PC-9 (cell line): ENCODE data around the gene NRXN2. TPM values are rescaled to one million over a fixed set of nuclear protein-coding genes. Genes with fewer than 3 reads are reported as not detected.

ENCODE experiments used
- BruUV-seq: library from RNA; stranded (reverse); fragments of 400-500 nt; replicated peaks from 2 replicates; lab custom pipeline; 2021; lab: Mats Ljungman, UMichigan
- CTCF ChIA-PET: fragments of 300-600 bp; sonication (Branson Sonifier 250); formaldehyde crosslinking; loops from one replicate; lab custom pipeline; 2022; ENCODE audit warnings: antibody characterized with exemption; lab: Charles Lee
- POLR2A ChIA-PET: fragments of 300-600 bp; sonication (Branson Sonifier 250); formaldehyde crosslinking; loops from one replicate; lab custom pipeline; 2022; ENCODE audit warnings: antibody characterized with exemption; ENCODE audit not compliant: unreplicated experiment; lab: Charles Lee
- DNase-seq, 2 experiments: peaks; one replicate each; pipeline versions ENCODE4 v3.0.0 to v3.0.0-alpha.2; 2015 to 2022; ENCODE audit warnings: mixed read lengths in 1 of 2
- H2AFZ ChIP-seq: fragments of 200-600 bp; sonication (generic); 2 replicates; pipeline ENCODE4 v1.8.1; 2017; ENCODE audit warnings: antibody characterized with exemption
- H3F3A ChIP-seq: fragments of 200-600 bp; sonication (generic); 2 replicates; pipeline ENCODE4 v1.8.1; 2017; ENCODE audit warnings: antibody characterized with exemption, mild to moderate bottlenecking, low read depth; ENCODE audit not compliant: insufficient read depth
- H3K27ac ChIP-seq: fragments of 200-600 bp; sonication (generic); 2 replicates; pipeline ENCODE4 v1.6.1; 2016; ENCODE audit warnings: mixed run types
- H3K27me3 ChIP-seq: fragments of 200-600 bp; sonication (generic); 2 replicates; pipeline ENCODE4 v1.6.1; 2016; ENCODE audit warnings: low read depth, mixed run types; ENCODE audit not compliant: insufficient read depth
- H3K36me3 ChIP-seq: fragments of 200-600 bp; sonication (generic); 2 replicates; pipeline ENCODE4 v1.6.1; 2016; ENCODE audit warnings: low read depth, mixed run types
- H3K4me1 ChIP-seq: fragments of 200-600 bp; sonication (generic); replicated peaks from 2 replicates; pipeline ENCODE4 v1.6.1; 2016; ENCODE audit warnings: mixed run types; ENCODE audit not compliant: insufficient read depth
- H3K4me2 ChIP-seq: fragments of 200-600 bp; sonication (generic); 2 replicates; pipeline ENCODE4 v1.6.1; 2017; ENCODE audit warnings: mixed run types
- H3K4me3 ChIP-seq: fragments of 200-600 bp; sonication (generic); 2 replicates; pipeline ENCODE4 v1.6.1; 2016; ENCODE audit warnings: mixed run types
- H3K79me2 ChIP-seq: fragments of 200-600 bp; sonication (generic); 2 replicates; pipeline ENCODE4 v1.6.1; 2017; ENCODE audit warnings: low read depth, mixed run types
- H3K9me2 ChIP-seq: fragments of 200-600 bp; sonication (generic); 2 replicates; pipeline ENCODE4 v1.8.1; 2017; ENCODE audit warnings: mild to moderate bottlenecking; ENCODE audit not compliant: insufficient read depth
- H3K9me3 ChIP-seq: fragments of 200-600 bp; sonication (generic); 2 replicates; pipeline ENCODE4 v1.8.1; 2016; ENCODE audit warnings: low read depth; ENCODE audit not compliant: insufficient read depth
- H4K20me1 ChIP-seq: fragments of 200-600 bp; sonication (generic); 2 replicates; pipeline ENCODE4 v1.8.1; 2017; ENCODE audit not compliant: insufficient read depth
- CTCF ChIP-seq: fragments of 200-600 bp; sonication (generic); conservative IDR thresholded peaks from 2 replicates; pipeline ENCODE4 v1.6.1; 2017; ENCODE audit warnings: mixed run types, antibody characterized with exemption, mild to moderate bottlenecking, moderate library complexity
- EZH2 ChIP-seq: fragments of 200-600 bp; sonication (generic); IDR thresholded peaks from 2 replicates; pipeline ENCODE4 v1.8.0; 2017; ENCODE audit warnings: antibody characterized with exemption, low read depth
- intact Hi-C: fragments of 100-400 bp; cut with micrococcal nuclease; formaldehyde crosslinking; loops from one replicate; pipeline ENCODE4 v1.10.0; 2022; ENCODE audit not compliant: unreplicated experiment
- total RNA-seq: library from RNA; stranded (reverse); gene quantifications from 2 replicates; pipeline ENCODE4 v1.2.3, GENCODE V29; 2021

Gene NRXN2
- total RNA-seq, 1 experiment from 2014 or later, result not detected

DNA sequence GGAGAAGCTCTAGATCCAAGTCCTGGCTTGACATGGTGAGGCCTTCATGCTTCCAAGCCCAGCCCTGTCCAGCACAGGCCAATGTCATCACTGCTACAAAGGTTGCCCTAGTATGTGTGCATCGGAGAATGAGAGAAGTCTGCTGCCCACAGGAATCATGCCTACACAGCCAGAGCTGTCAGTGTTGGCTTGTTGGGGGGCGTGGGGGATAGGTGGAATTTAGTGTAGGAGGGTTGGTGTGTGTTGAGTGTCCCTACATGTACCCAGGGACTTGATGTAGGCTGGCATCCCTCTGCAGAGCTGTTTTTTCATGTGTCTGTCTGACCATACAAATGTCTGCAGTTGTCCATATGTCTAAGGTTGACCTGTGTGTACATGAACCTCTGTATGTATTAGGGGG, 94.4 kb downstream of the NRXN2 start:
- no peak for DNase-seq
- no peak overlapping the region for H3K4me2 ChIP-seq
- H3K27ac ChIP-seq, result no peak overlapping the region
- H4K20me1 ChIP-seq, result no peaks in the 10 kb centered on the region
- CTCF ChIA-PET, result no interaction called here
- POLR2A ChIA-PET, result no interaction called here
- no peaks in the 10 kb centered on the region for H3K9me2 ChIP-seq
- BruUV-seq, result no TSS peak
- no peak for TF ChIP-seq CTCF
- TF ChIP-seq EZH2, result no peak
- H3K36me3 ChIP-seq, result no peaks in the 10 kb centered on the region
- intact Hi-C loops, result no loop called here
- no peaks in the 10 kb centered on the region for H3K4me1 ChIP-seq
- no peaks in the 10 kb centered on the region for H3K79me2 ChIP-seq
- H2AFZ ChIP-seq, result no peak overlapping the region
- peaks cover 43% of the 10 kb centered on the region for H3K27me3 ChIP-seq
- H3F3A ChIP-seq, result no peaks in the 10 kb centered on the region
- no peaks in the 10 kb centered on the region for H3K9me3 ChIP-seq
- no peak overlapping the region for H3K4me3 ChIP-seq

DNA sequence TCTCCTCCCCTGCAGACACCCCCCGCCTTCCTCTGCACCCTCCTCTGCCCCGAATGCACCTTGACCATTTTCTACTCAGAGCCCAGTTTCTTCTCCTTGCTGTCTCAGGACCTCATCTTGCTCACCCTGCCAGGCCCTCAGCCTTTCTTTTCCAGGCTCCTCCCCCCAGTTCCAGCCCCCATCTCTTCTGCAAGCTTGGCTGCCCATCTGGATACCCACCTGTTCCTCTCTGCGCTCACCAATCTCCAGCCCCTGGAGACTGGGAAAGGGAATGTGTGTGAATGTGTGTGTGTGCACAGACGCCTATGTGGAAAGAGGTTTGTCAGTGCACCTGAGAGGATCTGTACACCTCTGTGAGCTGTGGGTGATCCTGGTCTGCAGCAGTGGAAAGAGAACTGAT, 95.6 kb downstream of the NRXN2 start:
- Histone ChIP-seq H3K27ac (no peak overlapping the region), H3K36me3 (no peaks in the 10 kb centered on the region), H3F3A (no peaks in the 10 kb centered on the region), H3K79me2 (no peaks in the 10 kb centered on the region), H3K9me2 (no peaks in the 10 kb centered on the region), H3K4me3 (no peak overlapping the region), H3K27me3 (peaks cover 32% of the 10 kb centered on the region; the same call in 1 of the 2 replicates), H3K4me2 (no peak overlapping the region), H3K9me3 (no peaks in the 10 kb centered on the region), H3K4me1 (no peaks in the 10 kb centered on the region), H2AFZ (no peak overlapping the region), H4K20me1 (no peaks in the 10 kb centered on the region)
- DNase-seq, result no peak
- intact Hi-C loops, result no loop called here
- BruUV-seq, result no TSS peak
- no peak for TF ChIP-seq EZH2
- TF ChIP-seq CTCF, result no peak
- ChIA-PET CTCF (interaction anchor here (0.7 kb wide), 1 partner anchor 19 kb away, joined by 3 read pairs; no protein-coding TSS in a partner anchor), POLR2A (no interaction called here)

DNA sequence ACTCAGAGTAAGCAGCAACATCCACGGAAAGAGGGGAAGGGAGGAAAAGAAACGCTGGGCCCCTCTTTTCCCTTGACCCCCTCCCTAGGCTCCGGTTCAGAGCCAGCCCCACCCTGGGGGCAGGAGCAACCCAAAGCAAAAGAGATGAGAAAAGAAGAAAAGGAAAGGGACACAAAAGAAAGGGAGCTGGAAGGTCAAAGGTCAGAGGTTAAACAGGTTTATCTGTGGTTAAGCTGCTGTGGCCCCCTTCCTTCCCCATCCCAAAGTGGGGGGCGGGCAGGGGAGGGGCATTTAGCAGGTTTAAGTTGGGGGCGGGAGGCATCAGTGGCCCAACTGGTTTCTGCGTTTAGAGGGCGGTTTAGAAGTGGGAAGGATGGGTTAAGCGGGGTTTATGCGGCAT, 96.4 kb downstream of the NRXN2 start:
- no TSS peak for BruUV-seq
- CTCF ChIA-PET, result no interaction called here
- no peak overlapping the region for H2AFZ ChIP-seq

More for the DNA sequence above, 96.4 kb downstream of the NRXN2 start:
- Histone ChIP-seq H3F3A (no peaks in the 10 kb centered on the region), H3K4me2 (no peak overlapping the region), H3K79me2 (no peaks in the 10 kb centered on the region), H4K20me1 (no peaks in the 10 kb centered on the region), H3K27ac (no peak overlapping the region), H3K9me3 (no peaks in the 10 kb centered on the region), H3K27me3 (peaks cover 25% of the 10 kb centered on the region; the same call in 1 of the 2 replicates), H3K4me1 (no peaks in the 10 kb centered on the region), H3K4me3 (no peak overlapping the region), H3K36me3 (no peaks in the 10 kb centered on the region), H3K9me2 (no peaks in the 10 kb centered on the region)
- TF ChIP-seq EZH2 (no peak), CTCF (no peak)
- intact Hi-C loops, result no loop called here
- POLR2A ChIA-PET, result no interaction called here
- DNase-seq, result no peak
